Prostate gland (tissue), 2 donors: ENCODE results near the gene MTG1. TPM values are rescaled to one million over a fixed set of nuclear protein-coding genes. Genes with fewer than 3 reads are reported as not detected.

Experiments used
- DNase-seq: peaks from one replicate; pipeline ENCODE4 v3.0.0-alpha.2; 2019; ENCODE audit warnings: low spot score
- H3K27ac ChIP-seq, 2 donors: fragments of 200-600 bp; sonication (generic); 2 replicates each; pipeline ENCODE4 v1.5.1; 2017 to 2019
- H3K27me3 ChIP-seq: fragments of 200-600 bp; sonication (generic); replicated peaks from 2 replicates; pipeline ENCODE4 v1.5.1; 2019; ENCODE audit not compliant: insufficient read depth
- H3K36me3 ChIP-seq, 2 donors: fragments of 200-600 bp; sonication (generic); 1 replicate in 1 of 2; 2 replicates in 1 of 2; pipeline versions ENCODE4 v1.5.1 to v1.8.1; 2017 to 2019
- H3K4me1 ChIP-seq: fragments of 200-600 bp; sonication (generic); replicated peaks from 2 replicates; pipeline ENCODE4 v1.5.1; 2019
- H3K4me3 ChIP-seq, 2 donors: fragments of 200-600 bp; sonication (generic); 2 replicates each; pipeline ENCODE4 v1.5.1; 2017 to 2019
- H3K9me3 ChIP-seq: fragments of 200-600 bp; sonication (generic); 2 replicates; pipeline ENCODE4 v1.5.1; 2017
- POLR2A ChIP-seq: fragments of 450-650 bp; IDR thresholded peaks from one replicate; pipeline ENCODE4 v1.6.1; 2016; ENCODE audit warnings: antibody characterized with exemption, mild to moderate bottlenecking
- POLR2AphosphoS5 ChIP-seq: sonication (generic); formaldehyde crosslinking; IDR thresholded peaks from one replicate; pipeline ENCODE4 v1.6.1; 2017; ENCODE audit warnings: antibody characterized with exemption
- WGBS: methylation state at CpG from one replicate; pipeline ENCODE4 v1.1.5; 2018; 5-methylcytosine and 5-hydroxymethylcytosine counted together
- intact Hi-C: fragments of 100-400 bp; cut with DNase I; formaldehyde crosslinking; loops from one replicate; pipeline ENCODE4 v1.14.2; 2022
- total RNA-seq, 2 donors: library from RNA; depleted of rRNA; stranded (reverse); fragments of >200 nt; gene quantifications; one replicate each; pipeline ENCODE4 v1.1.0, GENCODE V29; 2016
- TF ChIP-seq, protein P1 (sequence below), 4 experiments: fragments of 200-600 bp in 2 of 4; fragments of 450-650 bp in 2 of 4; sonication (generic) in 2 of 4; IDR thresholded peaks; 1 replicate in 3 of 4; 2 replicates in 1 of 4; pipeline ENCODE4 v1.5.1; 2016 to 2019; ENCODE audit warnings: antibody characterized with exemption in 4 of 4, mild to moderate bottlenecking in 2 of 4, moderate library complexity in 2 of 4

The MTG1 gene
- total RNA-seq, 2 donors from 2014 or later = 26.8 to 67.4 TPM

DNA sequence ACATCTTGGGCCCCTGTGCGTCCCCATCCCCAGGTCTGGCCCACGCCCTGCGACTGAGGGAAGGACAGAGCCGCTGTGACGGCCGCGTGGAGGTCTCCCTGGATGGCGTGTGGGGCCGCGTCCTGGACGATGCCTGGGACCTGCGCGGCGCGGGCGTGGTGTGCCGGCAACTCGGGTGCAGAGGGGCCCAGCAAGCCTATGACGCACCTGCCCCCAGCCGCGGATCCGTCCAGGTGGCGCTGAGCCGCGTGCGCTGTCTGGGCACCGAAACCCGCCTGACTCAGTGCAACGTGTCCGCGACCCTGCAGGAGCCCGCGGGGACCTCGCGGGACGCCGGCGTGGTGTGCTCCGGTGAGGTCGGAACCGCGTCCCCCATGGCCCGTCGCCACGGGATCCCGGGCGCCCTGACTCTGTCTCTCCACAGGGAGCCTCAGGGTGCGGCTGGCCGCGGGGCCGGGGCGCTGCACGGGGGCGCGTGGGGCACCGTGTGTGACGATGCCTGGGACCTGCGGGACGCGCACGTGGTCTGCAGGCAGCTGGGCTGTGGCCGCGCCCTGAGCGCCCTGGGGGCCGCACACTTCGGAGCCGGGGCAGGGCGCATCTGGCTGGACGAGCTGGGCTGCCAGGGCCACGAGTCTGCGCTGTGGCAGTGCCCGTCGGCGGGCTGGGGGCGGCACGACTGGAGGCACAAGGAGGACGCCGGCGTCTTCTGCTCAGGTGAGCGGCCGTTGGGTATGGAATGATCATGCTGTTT lies 65.7 kb downstream of the MTG1 start:
- Histone ChIP-seq H3K27me3 (no peaks in the 10 kb centered on the region), H3K4me1 (no peaks in the 10 kb centered on the region), H3K9me3 (no peaks in the 10 kb centered on the region), H3K36me3 (no peaks in the 10 kb centered on the region), H3K4me3 (no peak overlapping the region), H3K27ac (no peak overlapping the region)
- intact Hi-C loops = no loop called here
- WGBS = 70% methylated on average over 69 of the region's 81 CpGs
- DNase-seq = no peak
- TF ChIP-seq POLR2AphosphoS5 = no peak
- TF ChIP-seq POLR2A = no peak
- TF ChIP-seq, protein P1, sequence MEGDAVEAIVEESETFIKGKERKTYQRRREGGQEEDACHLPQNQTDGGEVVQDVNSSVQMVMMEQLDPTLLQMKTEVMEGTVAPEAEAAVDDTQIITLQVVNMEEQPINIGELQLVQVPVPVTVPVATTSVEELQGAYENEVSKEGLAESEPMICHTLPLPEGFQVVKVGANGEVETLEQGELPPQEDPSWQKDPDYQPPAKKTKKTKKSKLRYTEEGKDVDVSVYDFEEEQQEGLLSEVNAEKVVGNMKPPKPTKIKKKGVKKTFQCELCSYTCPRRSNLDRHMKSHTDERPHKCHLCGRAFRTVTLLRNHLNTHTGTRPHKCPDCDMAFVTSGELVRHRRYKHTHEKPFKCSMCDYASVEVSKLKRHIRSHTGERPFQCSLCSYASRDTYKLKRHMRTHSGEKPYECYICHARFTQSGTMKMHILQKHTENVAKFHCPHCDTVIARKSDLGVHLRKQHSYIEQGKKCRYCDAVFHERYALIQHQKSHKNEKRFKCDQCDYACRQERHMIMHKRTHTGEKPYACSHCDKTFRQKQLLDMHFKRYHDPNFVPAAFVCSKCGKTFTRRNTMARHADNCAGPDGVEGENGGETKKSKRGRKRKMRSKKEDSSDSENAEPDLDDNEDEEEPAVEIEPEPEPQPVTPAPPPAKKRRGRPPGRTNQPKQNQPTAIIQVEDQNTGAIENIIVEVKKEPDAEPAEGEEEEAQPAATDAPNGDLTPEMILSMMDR (IDR thresholded peaks at IDR 0.05) = no peak

DNA sequence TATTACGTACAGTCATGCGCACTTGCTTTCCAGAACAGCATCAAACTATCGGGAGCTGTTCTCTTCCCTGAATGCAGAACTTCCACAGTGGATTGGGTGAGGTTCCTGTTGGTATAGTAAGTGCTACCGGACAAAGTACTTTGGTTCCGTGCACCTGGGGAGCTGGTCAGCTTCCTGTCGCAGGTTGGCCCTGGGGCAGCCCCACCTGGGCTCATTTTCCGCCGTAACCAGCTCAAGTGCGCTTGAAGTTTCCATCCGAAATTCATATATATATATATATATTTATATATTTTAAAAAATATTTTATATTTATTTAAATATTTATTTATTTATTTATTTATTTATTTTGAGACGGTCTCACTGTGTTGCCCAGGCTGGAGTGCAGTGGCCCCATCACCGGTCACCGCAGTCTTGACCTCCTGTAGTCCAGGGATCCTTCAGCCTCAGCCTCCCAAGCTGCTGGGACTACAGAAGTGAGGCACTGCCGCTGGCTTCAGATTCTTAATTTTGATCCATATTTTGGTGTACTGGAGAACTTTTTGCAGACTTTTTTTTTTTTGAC lies 66.3 kb downstream of the MTG1 start:
- intact Hi-C loops = no loop called here
- TF ChIP-seq, protein P1 (IDR thresholded peaks at IDR 0.05) = no peak
- Histone ChIP-seq H3K27me3 (no peaks in the 10 kb centered on the region), H3K27ac (no peak overlapping the region), H3K4me1 (no peaks in the 10 kb centered on the region), H3K4me3 (no peak overlapping the region), H3K9me3 (no peaks in the 10 kb centered on the region), H3K36me3 (no peaks in the 10 kb centered on the region)
- WGBS = 92% methylated on average over 14 of the region's 14 CpGs
- no peak for DNase-seq

GRCh38 chr10:133461027-133461426 lies 67.1 kb downstream of the MTG1 start:
- Histone ChIP-seq H3K27ac (no peak overlapping the region), H3K9me3 (no peaks in the 10 kb centered on the region), H3K27me3 (no peaks in the 10 kb centered on the region), H3K4me1 (no peaks in the 10 kb centered on the region), H3K4me3 (no peak overlapping the region), H3K36me3 (no peaks in the 10 kb centered on the region)
- 95% methylated on average over 7 of the region's 7 CpGs for whole genome bisulfite sequencing
- no peak for DNase-seq
- intact Hi-C loops = no loop called here
- TF ChIP-seq POLR2A (no peak), POLR2AphosphoS5 (no peak)
- TF ChIP-seq, protein P1 (IDR thresholded peaks at IDR 0.05) = no peak

- intact Hi-C loops = no loop called here
- no peaks in the 10 kb centered on the region for H3K4me1 ChIP-seq
- H3K27me3 ChIP-seq = no peaks in the 10 kb centered on the region
- 72% methylated on average over 7 of the region's 8 CpGs for WGBS
- H3K36me3 ChIP-seq = no peaks in the 10 kb centered on the region
- no peak overlapping the region for H3K4me3 ChIP-seq
- no peak for DNase-seq
- TF ChIP-seq POLR2AphosphoS5 (no peak), POLR2A (no peak)
- TF ChIP-seq, protein P1 (IDR thresholded peaks at IDR 0.05) = no peak
- H3K9me3 ChIP-seq = no peaks in the 10 kb centered on the region
- no peak overlapping the region for H3K27ac ChIP-seq
Measured at GRCh38 chr10:133461841-133462240, 67.9 kb downstream of the MTG1 start.
